K562 treated with DMSO at 1 percent for 12 hours (cell line): ENCODE data around the gene SLC6A2. TPM values are rescaled to one million over a fixed set of nuclear protein-coding genes. Genes with fewer than 3 reads are reported as not detected.

ENCODE experiments used
- total RNA-seq: library from RNA; unstranded; fragments of 300-600 nt; gene quantifications from 2 replicates; pipeline ENCODE4 v1.2.3, GENCODE V29; 2022; ENCODE audit not compliant: insufficient read depth

Gene SLC6A2
- not detected in 2 replicates for total RNA-seq

DNA sequence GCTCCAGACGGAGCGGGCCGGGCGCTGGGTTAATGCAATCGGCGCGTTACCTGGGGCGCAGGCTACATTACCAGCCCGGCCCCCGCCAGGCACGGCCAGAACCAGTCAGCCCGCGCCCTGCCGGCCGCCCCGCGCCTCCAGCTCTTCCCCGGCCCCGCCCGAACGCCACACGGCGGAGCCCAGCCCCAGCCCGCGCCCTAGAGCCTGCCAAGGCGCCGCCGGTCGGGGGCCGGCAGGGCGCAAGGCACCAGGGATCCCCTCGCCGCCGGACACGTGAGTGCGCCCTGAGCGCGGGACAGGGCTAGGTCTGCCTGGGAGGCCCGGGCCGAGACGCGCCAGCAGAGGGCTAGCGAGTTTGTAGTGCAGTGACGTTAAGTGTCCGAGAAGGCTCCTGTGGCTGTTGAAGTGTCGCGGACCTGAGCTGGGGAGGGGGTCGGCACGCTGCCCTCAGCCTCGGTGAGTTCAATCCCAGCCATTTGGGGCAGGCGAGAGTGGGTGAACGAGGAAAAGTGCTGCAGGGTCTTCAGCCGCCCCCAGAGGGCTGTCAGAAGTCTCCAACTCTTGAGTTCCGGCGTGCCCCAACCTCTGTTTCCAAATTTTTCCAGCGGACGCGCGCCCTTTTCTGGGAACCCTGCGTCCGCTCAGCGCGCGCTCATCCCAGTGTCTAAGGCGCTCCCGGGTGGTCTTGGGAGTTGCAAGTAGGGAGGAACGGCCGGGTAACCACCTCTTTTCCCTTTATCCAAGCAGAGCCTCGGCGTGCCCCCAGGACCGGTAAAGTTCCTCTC, at the start of gene SLC6A2:
TSS of gene SLC6A2 (plus strand) at position 92 of the 785 bp plus-strand sequence. CDS start 707 bp downstream, outside the sequence.

Other genes starting within 250 kb of the SLC6A2 start
- not detected in 2 replicates for gene MMP2, start 176.8 kb upstream of the SLC6A2 start, total RNA-seq
- gene LPCAT2, start 146.9 kb upstream of the SLC6A2 start, total RNA-seq = 9.9 and 17.7 TPM in 2 replicates
- not detected in 2 replicates for gene CAPNS2, start 89.3 kb upstream of the SLC6A2 start, total RNA-seq
- 0.63 and 0.64 TPM in 2 replicates for gene CES1, start 177.1 kb downstream of the SLC6A2 start, total RNA-seq
- not detected in 2 replicates for gene CES5A, start 219.4 kb downstream of the SLC6A2 start, total RNA-seq